ENCODE data around the gene TUNAR.

- TF ChIP-seq CTCF (conservative IDR thresholded peaks at IDR 0.05; ENCODE audit: low read depth, low read length) = no peak
- no peak for TF ChIP-seq POLR2A (IDR thresholded peaks at IDR 0.05; ENCODE audit: low read depth, low read length)
Measured at GRCh38 chr14:95901054-95901453, 24.4 kb downstream of the TUNAR start.
